Measurements from ENCODE around the gene IL1R2. TPM values are rescaled to one million over a fixed set of nuclear protein-coding genes. Genes with fewer than 3 reads are reported as not detected.

Gene IL1R2
- total RNA-seq, 2 experiments from 2014 or later = not detected

- Histone ChIP-seq H3K4me2 (ENCODE audit: low read length) (no peak overlapping the region), H3K4me1 (ENCODE audit: insufficient read depth, low read length, poor library complexity, severe bottlenecking) (no peaks in the 10 kb centered on the region), H3K9me3 (ENCODE audit: low read length) (no peaks in the 10 kb centered on the region), H2AFZ (ENCODE audit: low read length) (no peak overlapping the region), H4K20me1 (ENCODE audit: insufficient read depth, low read length) (no peaks in the 10 kb centered on the region), H3K36me3 (ENCODE audit: insufficient read depth, low read length) (no peaks in the 10 kb centered on the region), H3K27ac (ENCODE audit: low read depth, low read length, poor library complexity, severe bottlenecking) (no peak overlapping the region), H3K79me2 (ENCODE audit: insufficient read depth, low read depth, low read length) (no peaks in the 10 kb centered on the region), H3K9me2 (ENCODE audit: insufficient read depth, low read length) (no peaks in the 10 kb centered on the region), H3K4me3 (ENCODE audit: low read depth, low read length, poor library complexity, severe bottlenecking) (no peak overlapping the region)
- intact Hi-C loops (cut with micrococcal nuclease; ENCODE audit: unreplicated experiment) = no loop called here
- POLR2A ChIA-PET = no interaction called here
- no peak for DNase-seq (ENCODE audit: low spot score)
- CTCF ChIA-PET (ENCODE audit: unreplicated experiment) = no interaction called here
- TF ChIP-seq EZH2phosphoT487 (IDR thresholded peaks at IDR 0.05; ENCODE audit: borderline replicate concordance, low read depth, low read length) (no peak), CTCF (conservative IDR thresholded peaks at IDR 0.05; ENCODE audit: low read length) (no peak)
- BruUV-seq (replicated peaks) = no TSS peak
Observed at GRCh38 chr2:102025583-102026267, 34.0 kb downstream of the IL1R2 start.

GRCh38 chr2:102027036-102027980, 35.5 kb downstream of the IL1R2 start:
- POLR2A ChIA-PET = interaction anchor here (0.5 kb wide), 1 partner anchor 694 kb away, joined by 4 read pairs; no protein-coding TSS in a partner anchor
- CTCF ChIA-PET (ENCODE audit: unreplicated experiment) = no interaction called here
- Histone ChIP-seq H4K20me1 (ENCODE audit: insufficient read depth, low read length) (no peaks in the 10 kb centered on the region), H3K4me2 (ENCODE audit: low read length) (no peak overlapping the region), H3K79me2 (ENCODE audit: insufficient read depth, low read depth, low read length) (no peaks in the 10 kb centered on the region), H3K9me3 (ENCODE audit: low read length) (no peaks in the 10 kb centered on the region), H3K27ac (ENCODE audit: low read depth, low read length, poor library complexity, severe bottlenecking) (no peak overlapping the region), H3K9me2 (ENCODE audit: insufficient read depth, low read length) (no peaks in the 10 kb centered on the region), H2AFZ (ENCODE audit: low read length) (no peak overlapping the region), H3K4me3 (ENCODE audit: low read depth, low read length, poor library complexity, severe bottlenecking) (no peak overlapping the region), H3K4me1 (ENCODE audit: insufficient read depth, low read length, poor library complexity, severe bottlenecking) (no peaks in the 10 kb centered on the region), H3K36me3 (ENCODE audit: insufficient read depth, low read length) (no peaks in the 10 kb centered on the region)
- DNase-seq (ENCODE audit: low spot score) = no peak
- intact Hi-C loops (cut with micrococcal nuclease; ENCODE audit: unreplicated experiment) = no loop called here
- no TSS peak for BruUV-seq (replicated peaks)
- no peak for TF ChIP-seq CTCF (conservative IDR thresholded peaks at IDR 0.05; ENCODE audit: low read length)
- TF ChIP-seq EZH2phosphoT487 (IDR thresholded peaks at IDR 0.05; ENCODE audit: borderline replicate concordance, low read depth, low read length) = no peak

All from OCI-LY7 (cell line).